Panc1 (cell line): ENCODE data around the gene ERC2. TPM values are rescaled to one million over a fixed set of nuclear protein-coding genes. Genes with fewer than 3 reads are reported as not detected.

Experiments used
- ATAC-seq: fragments of 200-7000 bp; cut with Tn5 transposase; 2 replicates; pipeline ENCODE4 v1.9.1; 2020; ENCODE audit warnings: mild to moderate bottlenecking, moderate library complexity
- BruUV-seq: library from RNA; stranded (reverse); fragments of 400-500 nt; replicated peaks from 2 replicates; lab custom pipeline; 2021; lab: Mats Ljungman, UMichigan
- CTCF ChIA-PET: fragments of 300-600 bp; sonication (Branson Sonifier 250); formaldehyde crosslinking; loops from one replicate; lab custom pipeline; 2022; ENCODE audit warnings: antibody characterized with exemption; lab: Charles Lee
- POLR2A ChIA-PET: fragments of 300-600 bp; sonication (Branson Sonifier 250); formaldehyde crosslinking; loops from one replicate; lab custom pipeline; 2022; ENCODE audit warnings: antibody characterized with exemption; lab: Charles Lee
- DNase-seq: peaks from one replicate; pipeline ENCODE4 v3.0.0-alpha.2; 2010; ENCODE audit warnings: low read depth, low spot score
- H3K27ac ChIP-seq: 2 replicates; pipeline ENCODE4 v1.5.1; 2011; ENCODE audit warnings: mild to moderate bottlenecking, low read length, inconsistent platforms
- H3K27me3 ChIP-seq: fragments of 200-500 bp; sonication (Bioruptor generic); 2 replicates; pipeline ENCODE4 v1.6.0; 2014; ENCODE audit warnings: low read length, inconsistent platforms; ENCODE audit not compliant: control insufficient read depth, insufficient read depth
- H3K36me3 ChIP-seq: fragments of 200-500 bp; sonication (Bioruptor generic); 2 replicates; pipeline ENCODE4 v1.5.1; 2014; ENCODE audit warnings: inconsistent platforms, mild to moderate bottlenecking, low read length, moderate library complexity; ENCODE audit not compliant: control insufficient read depth, insufficient read depth
- H3K4me1 ChIP-seq: 2 replicates; pipeline ENCODE4 v1.5.1; 2011; ENCODE audit warnings: inconsistent platforms, mild to moderate bottlenecking, low read length, moderate library complexity; ENCODE audit not compliant: control insufficient read depth, insufficient read depth
- H3K4me3 ChIP-seq, 2 experiments: 2 replicates each; pipeline ENCODE4 v1.5.1; 2011 to 2012; ENCODE audit warnings: low read depth in 2 of 2, low read length in 2 of 2, mild to moderate bottlenecking in 2 of 2, inconsistent platforms in 1 of 2, moderate library complexity in 1 of 2
- H3K9me3 ChIP-seq: fragments of 200-500 bp; sonication (Bioruptor generic); 2 replicates; pipeline ENCODE4 v1.5.1; 2014; ENCODE audit warnings: low read depth, mild to moderate bottlenecking, inconsistent platforms, low read length, moderate library complexity; ENCODE audit not compliant: control insufficient read depth, insufficient read depth
- POLR2AphosphoS5 ChIP-seq: IDR thresholded peaks from 2 replicates; pipeline ENCODE4 v1.6.1; 2012; ENCODE audit warnings: mild to moderate bottlenecking, low read depth, low read length, moderate library complexity
- SIN3A ChIP-seq: IDR thresholded peaks from 2 replicates; pipeline ENCODE4 v1.6.1; 2012; ENCODE audit warnings: low read depth, mild to moderate bottlenecking, low read length, moderate library complexity, borderline replicate concordance; ENCODE audit not compliant: insufficient read depth
- TCF7L2 ChIP-seq: IDR thresholded peaks from 2 replicates; pipeline ENCODE4 v1.6.1; 2011; ENCODE audit warnings: mild to moderate bottlenecking, low read depth, low read length, inconsistent platforms
- in situ Hi-C: cut with HindIII; loops from 2 replicates; pipeline ENCODE4 v1.10.0; 2016; ENCODE audit warnings: low sequenced_read_pairs, low pct_unique_long_range_greater_than_20kb
- intact Hi-C: fragments of 100-400 bp; cut with micrococcal nuclease; formaldehyde crosslinking; loops from one replicate; pipeline ENCODE4 v1.10.0; 2022; ENCODE audit not compliant: unreplicated experiment
- total RNA-seq: library from RNA; stranded (reverse); gene quantifications from one replicate; pipeline ENCODE4 v1.2.1, GENCODE V29; 2021; ENCODE audit not compliant: unreplicated experiment
- TF ChIP-seq, protein P1 (sequence below), 2 experiments: IDR thresholded peaks; 2 replicates each; pipeline ENCODE4 v1.6.1; 2011 to 2012; ENCODE audit warnings: low read depth in 2 of 2, control low read depth in 1 of 2, low read length in 1 of 2, mild to moderate bottlenecking in 1 of 2, moderate library complexity in 1 of 2; ENCODE audit not compliant: insufficient read depth in 1 of 2
- TF ChIP-seq, protein P2 (sequence below): fragments of 450-650 bp; IDR thresholded peaks from 2 replicates; pipeline ENCODE4 v1.5.1; 2017; ENCODE audit warnings: mild to moderate bottlenecking

The ERC2 gene
- total RNA-seq, 1 experiment from 2014 or later = 0.33 TPM

DNA sequence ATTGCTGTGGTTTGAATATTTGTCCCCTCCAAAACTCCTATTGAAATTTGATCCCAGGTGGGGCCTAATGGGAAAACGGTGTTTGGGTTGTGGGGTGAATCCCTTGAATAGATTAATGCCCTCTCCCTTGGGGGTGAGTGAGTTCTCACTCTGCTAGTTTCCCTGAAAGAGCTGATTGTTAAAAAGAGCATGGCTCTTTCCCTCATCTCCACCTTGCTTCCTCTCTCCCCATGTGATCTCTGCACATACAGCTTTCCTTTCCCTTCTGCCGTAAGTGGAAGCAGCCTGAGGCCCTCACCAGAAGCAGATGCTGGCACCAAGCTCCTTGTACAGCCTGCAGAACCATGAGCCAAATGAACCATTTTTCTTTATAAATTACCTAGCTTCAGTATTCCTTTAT, 586.3 kb downstream of the ERC2 start:
- Histone ChIP-seq H3K27ac (no peak overlapping the region), H3K4me1 (no peaks in the 10 kb centered on the region), H3K36me3 (no peaks in the 10 kb centered on the region), H3K4me3 (no peak overlapping the region), H3K9me3 (no peaks in the 10 kb centered on the region), H3K27me3 (no peaks in the 10 kb centered on the region)
- ChIA-PET POLR2A (no interaction called here), CTCF (no interaction called here)
- in situ Hi-C loops = no loop called here
- DNase-seq = no peak
- intact Hi-C loops = no loop called here
- no peak for ATAC-seq
- TF ChIP-seq, protein P1, sequence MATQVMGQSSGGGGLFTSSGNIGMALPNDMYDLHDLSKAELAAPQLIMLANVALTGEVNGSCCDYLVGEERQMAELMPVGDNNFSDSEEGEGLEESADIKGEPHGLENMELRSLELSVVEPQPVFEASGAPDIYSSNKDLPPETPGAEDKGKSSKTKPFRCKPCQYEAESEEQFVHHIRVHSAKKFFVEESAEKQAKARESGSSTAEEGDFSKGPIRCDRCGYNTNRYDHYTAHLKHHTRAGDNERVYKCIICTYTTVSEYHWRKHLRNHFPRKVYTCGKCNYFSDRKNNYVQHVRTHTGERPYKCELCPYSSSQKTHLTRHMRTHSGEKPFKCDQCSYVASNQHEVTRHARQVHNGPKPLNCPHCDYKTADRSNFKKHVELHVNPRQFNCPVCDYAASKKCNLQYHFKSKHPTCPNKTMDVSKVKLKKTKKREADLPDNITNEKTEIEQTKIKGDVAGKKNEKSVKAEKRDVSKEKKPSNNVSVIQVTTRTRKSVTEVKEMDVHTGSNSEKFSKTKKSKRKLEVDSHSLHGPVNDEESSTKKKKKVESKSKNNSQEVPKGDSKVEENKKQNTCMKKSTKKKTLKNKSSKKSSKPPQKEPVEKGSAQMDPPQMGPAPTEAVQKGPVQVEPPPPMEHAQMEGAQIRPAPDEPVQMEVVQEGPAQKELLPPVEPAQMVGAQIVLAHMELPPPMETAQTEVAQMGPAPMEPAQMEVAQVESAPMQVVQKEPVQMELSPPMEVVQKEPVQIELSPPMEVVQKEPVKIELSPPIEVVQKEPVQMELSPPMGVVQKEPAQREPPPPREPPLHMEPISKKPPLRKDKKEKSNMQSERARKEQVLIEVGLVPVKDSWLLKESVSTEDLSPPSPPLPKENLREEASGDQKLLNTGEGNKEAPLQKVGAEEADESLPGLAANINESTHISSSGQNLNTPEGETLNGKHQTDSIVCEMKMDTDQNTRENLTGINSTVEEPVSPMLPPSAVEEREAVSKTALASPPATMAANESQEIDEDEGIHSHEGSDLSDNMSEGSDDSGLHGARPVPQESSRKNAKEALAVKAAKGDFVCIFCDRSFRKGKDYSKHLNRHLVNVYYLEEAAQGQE (IDR thresholded peaks at IDR 0.05; ENCODE audit: insufficient read depth in 1 of 2, low read depth in 2 of 2, low read length in 1 of 2) = no peak
- TF ChIP-seq SIN3A = no peak
- no peak for TF ChIP-seq TCF7L2
- TF ChIP-seq, protein P2, sequence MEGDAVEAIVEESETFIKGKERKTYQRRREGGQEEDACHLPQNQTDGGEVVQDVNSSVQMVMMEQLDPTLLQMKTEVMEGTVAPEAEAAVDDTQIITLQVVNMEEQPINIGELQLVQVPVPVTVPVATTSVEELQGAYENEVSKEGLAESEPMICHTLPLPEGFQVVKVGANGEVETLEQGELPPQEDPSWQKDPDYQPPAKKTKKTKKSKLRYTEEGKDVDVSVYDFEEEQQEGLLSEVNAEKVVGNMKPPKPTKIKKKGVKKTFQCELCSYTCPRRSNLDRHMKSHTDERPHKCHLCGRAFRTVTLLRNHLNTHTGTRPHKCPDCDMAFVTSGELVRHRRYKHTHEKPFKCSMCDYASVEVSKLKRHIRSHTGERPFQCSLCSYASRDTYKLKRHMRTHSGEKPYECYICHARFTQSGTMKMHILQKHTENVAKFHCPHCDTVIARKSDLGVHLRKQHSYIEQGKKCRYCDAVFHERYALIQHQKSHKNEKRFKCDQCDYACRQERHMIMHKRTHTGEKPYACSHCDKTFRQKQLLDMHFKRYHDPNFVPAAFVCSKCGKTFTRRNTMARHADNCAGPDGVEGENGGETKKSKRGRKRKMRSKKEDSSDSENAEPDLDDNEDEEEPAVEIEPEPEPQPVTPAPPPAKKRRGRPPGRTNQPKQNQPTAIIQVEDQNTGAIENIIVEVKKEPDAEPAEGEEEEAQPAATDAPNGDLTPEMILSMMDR = no peak
- TF ChIP-seq POLR2AphosphoS5 = no peak
- BruUV-seq = no TSS peak

DNA sequence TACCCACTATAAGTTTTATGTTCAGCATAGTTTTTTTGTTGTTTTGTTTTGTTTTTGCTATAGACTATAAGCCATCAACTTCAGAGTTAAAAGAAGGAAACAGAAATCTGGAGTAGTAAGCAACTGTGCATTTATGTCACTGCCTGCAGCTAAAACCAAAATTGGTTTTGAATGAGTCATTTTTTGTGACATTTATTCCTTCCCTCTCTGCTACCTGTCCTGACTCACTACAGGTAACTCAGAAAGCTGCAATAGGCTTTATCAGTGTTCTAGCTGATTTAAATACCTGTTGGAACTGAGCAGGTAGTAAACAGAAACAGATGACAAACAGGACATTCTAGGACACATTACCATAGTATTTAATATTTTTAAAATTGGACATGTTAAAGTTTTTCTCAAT, 587.9 kb downstream of the ERC2 start:
- CTCF ChIA-PET = no interaction called here
- in situ Hi-C loops = no loop called here
- TF ChIP-seq SIN3A (no peak), TCF7L2 (no peak), POLR2AphosphoS5 (no peak)
- TF ChIP-seq, protein P2 = no peak
- TF ChIP-seq, protein P1 (IDR thresholded peaks at IDR 0.05; ENCODE audit: insufficient read depth in 1 of 2, low read depth in 2 of 2, low read length in 1 of 2) = no peak

More for the DNA sequence above, 587.9 kb downstream of the ERC2 start:
- no peak for DNase-seq
- H3K27ac ChIP-seq = no peak overlapping the region
- no peaks in the 10 kb centered on the region for H3K9me3 ChIP-seq
- no peaks in the 10 kb centered on the region for H3K27me3 ChIP-seq
- no peak for ATAC-seq
- H3K4me1 ChIP-seq = no peaks in the 10 kb centered on the region
- H3K36me3 ChIP-seq = no peaks in the 10 kb centered on the region
- no peak overlapping the region for H3K4me3 ChIP-seq
- BruUV-seq = no TSS peak
- intact Hi-C loops = no loop called here
- POLR2A ChIA-PET = no interaction called here
